Measurements from ENCODE around the gene LRP1B. TPM values are rescaled to one million over a fixed set of nuclear protein-coding genes. Genes with fewer than 3 reads are reported as not detected.

LRP1B gene
- total and polyA plus RNA-seq, 2 donors (not counting 1 experiment from before 2014, with no cell fraction given) = not detected

- CTCF ChIA-PET = no interaction called here
- TF ChIP-seq CTCF (IDR thresholded peaks at IDR 0.05) = no peak
- Histone ChIP-seq H3K9ac (ENCODE audit: low read length) (no peak overlapping the region), H2AFZ (ENCODE audit: insufficient read depth, low read depth, low read length, poor library complexity, severe bottlenecking) (no peak overlapping the region), H3K27me3 (replicated peaks in 1 of 4; ENCODE audit: control extremely low read depth in 1 of 4, control insufficient read depth in 3 of 4, insufficient read depth in 4 of 4, low read length in 3 of 4) (no peaks in the 10 kb centered on the region), H3K4me1 (ENCODE audit: control insufficient read depth in 2 of 2, insufficient read depth in 2 of 2, low read length in 2 of 2) (no peaks in the 10 kb centered on the region), H3K9me3 (ENCODE audit: control extremely low read depth in 1 of 3, control insufficient read depth in 2 of 3, insufficient read depth in 1 of 3, low read length in 2 of 3) (no peaks in the 10 kb centered on the region), H4K20me1 (ENCODE audit: control insufficient read depth, insufficient read depth, low read length, poor library complexity, severe bottlenecking) (no peaks in the 10 kb centered on the region), H3K27ac (ENCODE audit: low read length in 2 of 2) (no peak overlapping the region), H3K79me2 (ENCODE audit: control insufficient read depth, insufficient read depth, low read length) (no peaks in the 10 kb centered on the region), H3K4me2 (replicated peaks; ENCODE audit: low read depth, low read length, poor library complexity, severe bottlenecking) (no peak overlapping the region), H3K36me3 (replicated peaks in 1 of 2; ENCODE audit: control extremely low read depth in 1 of 2, control insufficient read depth in 1 of 2, extremely low read depth in 1 of 2, insufficient read depth in 2 of 2, low read length in 1 of 2) (no peaks in the 10 kb centered on the region), H3K4me3 (ENCODE audit: control extremely low read depth in 1 of 5, extremely low read depth in 1 of 5, insufficient read depth in 1 of 5, low read depth in 2 of 5, low read length in 4 of 5) (no peak overlapping the region)
- no peak overlapping the region for H3K4me3 Mint-ChIP-seq
- no peak overlapping the region for H3K27ac Mint-ChIP-seq
- no peaks in the 10 kb centered on the region for H3K4me1 Mint-ChIP-seq
- POLR2A ChIA-PET = no interaction called here
- DNase-seq = no peak
- H3K27me3 Mint-ChIP-seq = no peaks in the 10 kb centered on the region
- H3K9me3 Mint-ChIP-seq (ENCODE audit: insufficient read depth) = no peaks in the 10 kb centered on the region
- ATAC-seq (ENCODE audit: low read depth) = no peak
- intact Hi-C loops (cut with micrococcal nuclease) = no loop called here
These were observed 266.9 kb downstream of the LRP1B start for GRCh38 chr2:141863964-141864363.

GRCh38 chr2:141856215-141856919 is 274.4 kb downstream of the LRP1B start:
- CTCF ChIA-PET = no interaction called here
- DNase-seq = no peak

More at GRCh38 chr2:141856215-141856919, 274.4 kb downstream of the LRP1B start:
- Mint-ChIP-seq H3K9me3 (ENCODE audit: insufficient read depth) (no peaks in the 10 kb centered on the region), H3K27ac (no peak overlapping the region), H3K4me3 (no peak overlapping the region), H3K4me1 (no peaks in the 10 kb centered on the region), H3K27me3 (no peaks in the 10 kb centered on the region)
- no peaks in the 10 kb centered on the region for H3K9me3 ChIP-seq (ENCODE audit: control extremely low read depth in 1 of 3, control insufficient read depth in 2 of 3, insufficient read depth in 1 of 3, low read length in 2 of 3)
- no peak overlapping the region for H3K4me3 ChIP-seq (ENCODE audit: control extremely low read depth in 1 of 5, extremely low read depth in 1 of 5, insufficient read depth in 1 of 5, low read depth in 2 of 5, low read length in 4 of 5)
- H4K20me1 ChIP-seq (ENCODE audit: control insufficient read depth, insufficient read depth, low read length, poor library complexity, severe bottlenecking) = no peaks in the 10 kb centered on the region
- no peak for TF ChIP-seq CTCF (IDR thresholded peaks at IDR 0.05)
- TF ChIP-seq EZH2 (IDR thresholded peaks at IDR 0.05; ENCODE audit: borderline replicate concordance, insufficient read depth, low read depth, low read length, poor library complexity, severe bottlenecking) = no peak
- intact Hi-C loops (cut with micrococcal nuclease) = no loop called here
- H3K36me3 ChIP-seq (replicated peaks in 1 of 2; ENCODE audit: control extremely low read depth in 1 of 2, control insufficient read depth in 1 of 2, extremely low read depth in 1 of 2, insufficient read depth in 2 of 2, low read length in 1 of 2) = no peaks in the 10 kb centered on the region
- no peak overlapping the region for H3K4me2 ChIP-seq (replicated peaks; ENCODE audit: low read depth, low read length, poor library complexity, severe bottlenecking)
- no peaks in the 10 kb centered on the region for H3K27me3 ChIP-seq (replicated peaks in 1 of 4; ENCODE audit: control extremely low read depth in 1 of 4, control insufficient read depth in 3 of 4, insufficient read depth in 4 of 4, low read length in 3 of 4)
- no peaks in the 10 kb centered on the region for H3K79me2 ChIP-seq (ENCODE audit: control insufficient read depth, insufficient read depth, low read length)
- POLR2A ChIA-PET = no interaction called here
- no CpG with 5 or more reads among the region's 5 CpGs for WGBS (ENCODE audit: insufficient coverage)
- no peak for ATAC-seq (ENCODE audit: low read depth)
- no peak overlapping the region for H3K27ac ChIP-seq (ENCODE audit: low read length in 2 of 2)
- H3K9ac ChIP-seq (ENCODE audit: low read length) = no peak overlapping the region
- no peaks in the 10 kb centered on the region for H3K4me1 ChIP-seq (ENCODE audit: control insufficient read depth in 2 of 2, insufficient read depth in 2 of 2, low read length in 2 of 2)
- H2AFZ ChIP-seq (ENCODE audit: insufficient read depth, low read depth, low read length, poor library complexity, severe bottlenecking) = no peak overlapping the region
